Spleen (tissue), 11 donors: ENCODE measurements around the gene MYD88. TPM values are rescaled to one million over a fixed set of nuclear protein-coding genes. Genes with fewer than 3 reads are reported as not detected.
A peak's percentile ranks its signal among the peaks of the same experiment; 100 is the strongest.

Experiments
- DNase-seq: peaks from one replicate; pipeline ENCODE4 v3.0.0-alpha.2; 2020
- H3K27ac ChIP-seq, 8 donors: fragments of 200-600 bp; sonication (generic) in 7 of 8; 1 replicate in 4 of 8; 2 replicates in 4 of 8; pipeline versions ENCODE4 v1.5.0 to v1.8.0; 2016 to 2021; ENCODE audit warnings: inconsistent platforms in 4 of 8, mild to moderate bottlenecking in 4 of 8, moderate library complexity in 1 of 8
- H3K27me3 ChIP-seq, 7 donors: fragments of 200-600 bp; sonication (generic) in 6 of 7; replicated peaks in 1 of 7; 1 replicate in 4 of 7; 2 replicates in 3 of 7; pipeline versions ENCODE4 v1.5.0 to v1.8.0; 2016 to 2021; ENCODE audit warnings: inconsistent platforms in 3 of 7, mild to moderate bottlenecking in 1 of 7
- H3K36me3 ChIP-seq, 6 donors: fragments of 200-600 bp; sonication (generic) in 5 of 6; 1 replicate in 4 of 6; 2 replicates in 2 of 6; pipeline versions ENCODE4 v1.5.0 to v1.8.0; 2016 to 2021; ENCODE audit warnings: inconsistent platforms in 2 of 6
- H3K4me1 ChIP-seq, 6 donors: fragments of 200-600 bp; sonication (generic) in 5 of 6; 1 replicate in 3 of 6; 2 replicates in 3 of 6; pipeline versions ENCODE4 v1.5.0 to v1.8.0; 2016 to 2021; ENCODE audit warnings: inconsistent platforms in 3 of 6
- H3K4me3 ChIP-seq, 8 donors: fragments of 200-600 bp; sonication (generic) in 7 of 8; 1 replicate in 4 of 8; 2 replicates in 4 of 8; pipeline versions ENCODE4 v1.5.0 to v1.8.0; 2016 to 2021; ENCODE audit warnings: inconsistent platforms in 4 of 8, mild to moderate bottlenecking in 4 of 8, moderate library complexity in 2 of 8
- H3K9me3 ChIP-seq, 8 donors: fragments of 200-600 bp; sonication (generic) in 7 of 8; 1 replicate in 4 of 8; 2 replicates in 4 of 8; pipeline versions ENCODE4 v1.5.0 to v1.8.0; 2016 to 2021; ENCODE audit warnings: inconsistent platforms in 4 of 8
- POLR2A ChIP-seq, 3 donors: fragments of 450-650 bp; IDR thresholded peaks; one replicate each; pipeline ENCODE4 v1.5.1; 2017; ENCODE audit warnings: antibody characterized with exemption in 3 of 3, mild to moderate bottlenecking in 1 of 3
- POLR2AphosphoS5 ChIP-seq, 3 donors: sonication (generic); formaldehyde crosslinking; IDR thresholded peaks; one replicate each; pipeline ENCODE4 v1.5.1; 2017; ENCODE audit warnings: antibody characterized with exemption in 3 of 3
- WGBS, 5 donors: extraction: QIAGEN DNeasy Blood & Tissue Kit in 3 of 5; methylation state at CpG; one replicate each; pipeline versions ENCODE4 v1.1.5 to v1.1.7; 2013 to 2018; 5-methylcytosine and 5-hydroxymethylcytosine counted together
- intact Hi-C: fragments of 100-400 bp; cut with DNase I; formaldehyde crosslinking; loops from one replicate; pipeline ENCODE4 v1.15.0; 2023; ENCODE audit warnings: low total_unique reads
- polyA plus RNA-seq, 3 donors: library from polyadenylated mRNA; stranded (reverse); fragments of 200-250 nt; gene quantifications; one replicate each; pipeline ENCODE4 v1.2.1, GENCODE V29; 2013
- total RNA-seq, 7 donors: library from RNA; depleted of rRNA in 3 of 7; stranded (reverse); fragments of >200 nt in 3 of 7; fragmentation: NEBNext Ultra II Directional in 4 of 7; extraction: Animal tissue kit (Norgen Biotek cat#: 25700) in 4 of 7; gene quantifications; one replicate each; pipeline versions ENCODE4 v1.1.0 to v1.2.1, GENCODE V29; 2016 to 2021
- TF ChIP-seq, protein P1 (sequence below), 11 experiments: fragments of 200-600 bp in 7 of 11; fragments of 450-650 bp in 4 of 11; sonication (generic) in 4 of 11; IDR thresholded peaks in 8 of 11; conservative IDR thresholded peaks in 3 of 11; 1 replicate in 7 of 11; 2 replicates in 4 of 11; pipeline versions ENCODE4 v1.4.0 to v1.8.0; 2016 to 2021; ENCODE audit warnings: antibody characterized with exemption in 11 of 11, inconsistent platforms in 4 of 11, mild to moderate bottlenecking in 1 of 11
- donor health status: healthy with polysubstance abuse.
- donor health status: DM: no; HTN: no; CAD: no; lungs with moderate emphysema.
- donor health status: DM: no; HTN: no; CAD: no.
- donor health status: Bipolar disorder and iron deficiency.
- donor health status: healthy.
- donor health status: DM: no; HTN: no; CAD: no.
- donor health status: DM: yes; HTN: yes; CAD: no.

MYD88 gene
- total and polyA plus RNA-seq, 10 donors = 38.8 to 146 (median 73.1) TPM

DNA sequence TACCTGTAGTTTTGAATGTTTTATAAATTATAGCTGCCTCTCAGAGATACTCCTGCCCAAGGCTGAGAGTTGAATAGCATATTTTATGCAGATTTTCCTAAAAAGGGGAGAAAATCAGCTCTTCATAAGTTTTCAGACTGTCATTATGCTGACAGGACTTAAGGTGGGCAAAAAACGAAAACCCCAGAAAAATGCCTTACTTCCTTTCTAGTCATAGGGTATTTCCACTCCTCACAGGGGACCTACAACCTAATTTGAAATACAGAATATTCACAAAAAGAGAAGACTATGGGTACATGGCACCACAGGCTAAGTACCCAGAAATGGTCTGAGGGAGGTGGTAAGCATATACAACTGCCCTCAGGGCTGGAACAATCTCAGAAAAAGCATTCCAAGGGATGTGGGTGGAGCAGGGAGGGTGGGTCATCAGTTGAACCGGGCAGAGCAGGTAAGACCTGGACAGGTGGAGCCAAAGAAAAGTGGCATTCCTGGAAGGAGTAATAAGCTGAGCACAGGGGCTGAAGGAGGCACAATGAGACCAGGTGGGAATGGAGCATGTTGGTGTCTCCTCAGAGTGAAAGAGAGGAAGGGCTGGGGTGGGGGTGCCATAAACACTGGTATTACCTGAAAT lies 16.3 kb downstream of the MYD88 start:
- Histone ChIP-seq H3K27me3 (no peaks in the 10 kb centered on the region), H3K4me1 (peaks cover 0 to 26% (median 4%) of the 10 kb centered on the region in 6 donors), H3K9me3 (no peaks in the 10 kb centered on the region), H3K4me3 (no peak overlapping the region), H3K27ac (peak overlapping the region in 4 of 8 donors; percentile 17 to 87 (median 66)), H3K36me3 (no peaks in the 10 kb centered on the region)
- TF ChIP-seq POLR2AphosphoS5 (IDR thresholded peaks at IDR 0.05) (no peak), POLR2A (IDR thresholded peaks at IDR 0.05) (no peak)
- TF ChIP-seq, protein P1, sequence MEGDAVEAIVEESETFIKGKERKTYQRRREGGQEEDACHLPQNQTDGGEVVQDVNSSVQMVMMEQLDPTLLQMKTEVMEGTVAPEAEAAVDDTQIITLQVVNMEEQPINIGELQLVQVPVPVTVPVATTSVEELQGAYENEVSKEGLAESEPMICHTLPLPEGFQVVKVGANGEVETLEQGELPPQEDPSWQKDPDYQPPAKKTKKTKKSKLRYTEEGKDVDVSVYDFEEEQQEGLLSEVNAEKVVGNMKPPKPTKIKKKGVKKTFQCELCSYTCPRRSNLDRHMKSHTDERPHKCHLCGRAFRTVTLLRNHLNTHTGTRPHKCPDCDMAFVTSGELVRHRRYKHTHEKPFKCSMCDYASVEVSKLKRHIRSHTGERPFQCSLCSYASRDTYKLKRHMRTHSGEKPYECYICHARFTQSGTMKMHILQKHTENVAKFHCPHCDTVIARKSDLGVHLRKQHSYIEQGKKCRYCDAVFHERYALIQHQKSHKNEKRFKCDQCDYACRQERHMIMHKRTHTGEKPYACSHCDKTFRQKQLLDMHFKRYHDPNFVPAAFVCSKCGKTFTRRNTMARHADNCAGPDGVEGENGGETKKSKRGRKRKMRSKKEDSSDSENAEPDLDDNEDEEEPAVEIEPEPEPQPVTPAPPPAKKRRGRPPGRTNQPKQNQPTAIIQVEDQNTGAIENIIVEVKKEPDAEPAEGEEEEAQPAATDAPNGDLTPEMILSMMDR (IDR thresholded peaks at IDR 0.05 in 8 of 11, conservative IDR thresholded peaks at IDR 0.05 in 3 of 11) = no peak
- intact Hi-C loops = no loop called here
- DNase-seq = no peak
- 60 to 67% (median 64%) methylated on average over 2 of the region's 2 CpGs for WGBS, 5 donors

DNA sequence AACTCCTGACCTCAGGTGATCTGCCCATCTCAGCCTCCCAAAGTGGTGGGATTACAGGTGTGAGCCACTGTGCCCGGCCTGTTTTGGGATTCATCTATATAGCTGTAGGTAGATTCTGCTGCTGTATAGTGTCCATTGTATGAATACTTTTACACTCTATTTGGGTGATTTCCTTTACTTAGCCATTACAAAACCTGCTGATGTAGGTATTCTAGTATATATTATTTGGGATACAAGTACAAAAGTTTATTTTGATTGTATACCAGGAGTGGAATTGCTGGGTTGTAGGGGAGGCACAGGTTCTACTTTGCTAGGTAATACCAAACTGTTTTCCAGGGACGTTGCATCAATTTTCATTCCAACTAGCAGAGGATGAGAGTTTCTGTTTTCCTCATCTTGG lies 17.4 kb downstream of the MYD88 start:
- no peak overlapping the region for H3K4me3 ChIP-seq
- 90 to 98% (median 93%) methylated on average over 2 of the region's 2 CpGs for WGBS, 5 donors
- H3K27me3 ChIP-seq = no peaks in the 10 kb centered on the region
- H3K27ac ChIP-seq = no peak overlapping the region
- H3K4me1 ChIP-seq = peaks cover 0 to 19% (median 3%) of the 10 kb centered on the region in 6 donors
- DNase-seq = no peak
- H3K9me3 ChIP-seq = no peaks in the 10 kb centered on the region
- no peaks in the 10 kb centered on the region for H3K36me3 ChIP-seq
- intact Hi-C loops = no loop called here
- TF ChIP-seq POLR2A (IDR thresholded peaks at IDR 0.05) (no peak), POLR2AphosphoS5 (IDR thresholded peaks at IDR 0.05) (no peak)
- TF ChIP-seq, protein P1 (IDR thresholded peaks at IDR 0.05 in 8 of 11, conservative IDR thresholded peaks at IDR 0.05 in 3 of 11) = no peak

DNA sequence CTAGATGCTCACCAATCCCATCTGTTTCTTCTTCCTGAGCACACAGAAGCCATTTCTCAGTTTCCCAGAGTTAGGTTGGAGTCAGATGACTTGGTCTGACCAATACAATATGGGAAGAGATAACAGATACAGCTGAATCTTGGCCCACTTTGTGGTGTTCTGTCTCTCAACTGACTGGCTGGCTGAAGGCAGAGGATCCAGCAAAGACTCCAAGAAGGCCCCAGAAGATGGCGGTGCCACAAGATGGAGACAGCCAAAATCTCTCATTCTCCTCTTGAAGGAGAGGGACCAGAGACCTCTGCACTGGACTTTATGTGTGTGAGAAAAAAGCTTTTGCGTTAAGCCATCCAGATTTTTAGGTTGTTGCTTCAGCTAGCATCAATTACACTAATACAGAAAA lies 18.7 kb downstream of the MYD88 start:
- no peaks in the 10 kb centered on the region for H3K36me3 ChIP-seq
- H3K4me1 ChIP-seq = peaks cover 0 to 10% (median under 1%) of the 10 kb centered on the region in 6 donors
- DNase-seq = no peak
- no peak overlapping the region for H3K4me3 ChIP-seq
- H3K9me3 ChIP-seq = no peaks in the 10 kb centered on the region
- TF ChIP-seq POLR2AphosphoS5 (IDR thresholded peaks at IDR 0.05) (no peak), POLR2A (IDR thresholded peaks at IDR 0.05) (no peak)
- TF ChIP-seq, protein P1 (IDR thresholded peaks at IDR 0.05 in 8 of 11, conservative IDR thresholded peaks at IDR 0.05 in 3 of 11) = no peak
- no peak overlapping the region for H3K27ac ChIP-seq
- intact Hi-C loops = no loop called here
- 95 to 100% (median 96%) methylated on average over 2 of the region's 2 CpGs for WGBS, 5 donors
- H3K27me3 ChIP-seq = no peaks in the 10 kb centered on the region

GRCh38 chr3:38157595-38157994 lies 19.1 kb downstream of the MYD88 start:
- no peak overlapping the region for H3K27ac ChIP-seq
- H3K4me3 ChIP-seq = no peak overlapping the region
- DNase-seq = no peak
- 88 to 97% (median 92%) methylated on average over 3 of the region's 3 CpGs for WGBS, 5 donors
- intact Hi-C loops = no loop called here
- H3K36me3 ChIP-seq = no peaks in the 10 kb centered on the region
- H3K27me3 ChIP-seq = no peaks in the 10 kb centered on the region
- peaks cover 0 to 10% (median 0%) of the 10 kb centered on the region in 6 donors for H3K4me1 ChIP-seq
- H3K9me3 ChIP-seq = no peaks in the 10 kb centered on the region
- TF ChIP-seq POLR2AphosphoS5 (IDR thresholded peaks at IDR 0.05) = no peak
- no peak for TF ChIP-seq POLR2A (IDR thresholded peaks at IDR 0.05)
- TF ChIP-seq, protein P1 (IDR thresholded peaks at IDR 0.05 in 8 of 11, conservative IDR thresholded peaks at IDR 0.05 in 3 of 11) = no peak
